Measurements from ENCODE around the gene DNM1L. TPM values are rescaled to one million over a fixed set of nuclear protein-coding genes. Genes with fewer than 3 reads are reported as not detected.

The DNM1L gene
- total RNA-seq, 2 donors from 2014 or later, result 27.2 to 35.9 TPM

- H3K4me3 ChIP-seq, result no peak overlapping the region
- ATAC-seq (no peak), DNase-seq (no peak)
- no peaks in the 10 kb centered on the region for H3K36me3 ChIP-seq (replicated peaks in 1 of 2; ENCODE audit: insufficient read depth in 1 of 2, low read depth in 2 of 2)
- H3K27ac ChIP-seq, result no peak overlapping the region
- no peaks in the 10 kb centered on the region for H3K27me3 ChIP-seq
- no peaks in the 10 kb centered on the region for H3K4me1 ChIP-seq
- TF ChIP-seq POLR2A (IDR thresholded peaks at IDR 0.05), result no peak
- TF ChIP-seq, protein P1, sequence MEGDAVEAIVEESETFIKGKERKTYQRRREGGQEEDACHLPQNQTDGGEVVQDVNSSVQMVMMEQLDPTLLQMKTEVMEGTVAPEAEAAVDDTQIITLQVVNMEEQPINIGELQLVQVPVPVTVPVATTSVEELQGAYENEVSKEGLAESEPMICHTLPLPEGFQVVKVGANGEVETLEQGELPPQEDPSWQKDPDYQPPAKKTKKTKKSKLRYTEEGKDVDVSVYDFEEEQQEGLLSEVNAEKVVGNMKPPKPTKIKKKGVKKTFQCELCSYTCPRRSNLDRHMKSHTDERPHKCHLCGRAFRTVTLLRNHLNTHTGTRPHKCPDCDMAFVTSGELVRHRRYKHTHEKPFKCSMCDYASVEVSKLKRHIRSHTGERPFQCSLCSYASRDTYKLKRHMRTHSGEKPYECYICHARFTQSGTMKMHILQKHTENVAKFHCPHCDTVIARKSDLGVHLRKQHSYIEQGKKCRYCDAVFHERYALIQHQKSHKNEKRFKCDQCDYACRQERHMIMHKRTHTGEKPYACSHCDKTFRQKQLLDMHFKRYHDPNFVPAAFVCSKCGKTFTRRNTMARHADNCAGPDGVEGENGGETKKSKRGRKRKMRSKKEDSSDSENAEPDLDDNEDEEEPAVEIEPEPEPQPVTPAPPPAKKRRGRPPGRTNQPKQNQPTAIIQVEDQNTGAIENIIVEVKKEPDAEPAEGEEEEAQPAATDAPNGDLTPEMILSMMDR (IDR thresholded peaks at IDR 0.05), result no peak
- no peaks in the 10 kb centered on the region for H3K9me3 ChIP-seq
- intact Hi-C loops (cut with DNase I), result no loop called here
Measured at GRCh38 chr12:32688786-32689185, 9.7 kb downstream of the DNM1L start.

- intact Hi-C loops (cut with DNase I), result no loop called here
- no peak for DNase-seq
- Histone ChIP-seq H3K9me3 (no peaks in the 10 kb centered on the region), H3K27me3 (no peaks in the 10 kb centered on the region), H3K27ac (no peak overlapping the region), H3K36me3 (replicated peaks in 1 of 2; ENCODE audit: insufficient read depth in 1 of 2, low read depth in 2 of 2) (no peaks in the 10 kb centered on the region), H3K4me3 (no peak overlapping the region), H3K4me1 (no peaks in the 10 kb centered on the region)
- 79 to 100% methylated on average over 8 of the region's 8 CpGs for WGBS, 2 donors
- TF ChIP-seq, protein P1 (IDR thresholded peaks at IDR 0.05), result no peak
- no peak for TF ChIP-seq POLR2A (IDR thresholded peaks at IDR 0.05)
- no peak for ATAC-seq
Measured at GRCh38 chr12:32690927-32691326, 11.8 kb downstream of the DNM1L start.

DNA sequence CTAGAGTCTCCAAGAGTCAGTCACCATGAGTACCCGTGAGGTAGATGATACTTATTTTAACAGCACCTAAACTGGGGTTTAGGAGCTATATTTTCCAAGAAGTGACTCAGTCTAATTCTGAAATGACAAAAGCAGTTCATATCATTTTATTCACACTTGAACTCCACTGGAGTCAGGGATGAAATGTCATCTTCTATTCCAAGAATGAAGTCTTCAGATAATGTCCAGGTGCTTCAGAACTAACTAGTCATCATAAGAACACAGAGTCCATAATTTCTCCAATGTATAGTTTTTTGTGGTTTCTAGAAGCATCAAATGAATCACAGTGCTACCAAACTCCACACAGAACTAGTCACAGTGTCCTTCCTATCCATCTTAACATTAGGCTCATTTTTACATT lies 13.3 kb downstream of the DNM1L start:
- no peaks in the 10 kb centered on the region for H3K4me1 ChIP-seq
- DNase-seq (no peak), ATAC-seq (no peak)
- WGBS, 2 donors, result 90 to 96% methylated on average over 1 of the region's 1 CpG
- H3K36me3 ChIP-seq (replicated peaks in 1 of 2; ENCODE audit: insufficient read depth in 1 of 2, low read depth in 2 of 2), result no peaks in the 10 kb centered on the region
- intact Hi-C loops (cut with DNase I), result no loop called here
- no peak for TF ChIP-seq POLR2A (IDR thresholded peaks at IDR 0.05)
- TF ChIP-seq, protein P1 (IDR thresholded peaks at IDR 0.05), result no peak
- no peaks in the 10 kb centered on the region for H3K9me3 ChIP-seq
- no peak overlapping the region for H3K27ac ChIP-seq
- no peak overlapping the region for H3K4me3 ChIP-seq
- no peaks in the 10 kb centered on the region for H3K27me3 ChIP-seq

DNA sequence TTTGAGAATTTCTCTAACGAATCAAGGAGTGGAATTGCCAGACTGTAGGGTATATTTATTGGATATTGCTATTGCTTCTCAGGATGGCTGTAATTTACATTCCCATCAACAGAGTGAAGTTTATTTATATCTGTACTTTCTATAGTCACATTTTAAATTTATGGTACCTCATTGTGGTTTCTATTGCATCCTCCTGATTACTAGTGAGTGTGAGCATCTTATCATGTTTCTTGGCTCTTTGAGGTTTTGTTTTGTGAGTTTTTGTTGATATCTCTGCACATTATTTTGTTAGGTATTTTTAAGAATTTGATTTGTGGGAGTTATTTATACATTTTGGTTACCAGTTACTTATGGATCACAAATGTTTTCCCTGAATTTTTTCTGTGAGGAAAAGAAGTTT lies 13.9 kb downstream of the DNM1L start:
- H3K27ac ChIP-seq, result no peak overlapping the region
- intact Hi-C loops (cut with DNase I), result no loop called here
- TF ChIP-seq POLR2A (IDR thresholded peaks at IDR 0.05), result no peak
- TF ChIP-seq, protein P1 (IDR thresholded peaks at IDR 0.05), result no peak
- no peaks in the 10 kb centered on the region for H3K27me3 ChIP-seq
- ATAC-seq, result no peak
- no peaks in the 10 kb centered on the region for H3K36me3 ChIP-seq (replicated peaks in 1 of 2; ENCODE audit: insufficient read depth in 1 of 2, low read depth in 2 of 2)
- H3K9me3 ChIP-seq, result no peaks in the 10 kb centered on the region
- WGBS, 2 donors, result 90 to 100% methylated on average over 1 of the region's 1 CpG
- no peaks in the 10 kb centered on the region for H3K4me1 ChIP-seq
- no peak overlapping the region for H3K4me3 ChIP-seq
- DNase-seq, result no peak

DNA sequence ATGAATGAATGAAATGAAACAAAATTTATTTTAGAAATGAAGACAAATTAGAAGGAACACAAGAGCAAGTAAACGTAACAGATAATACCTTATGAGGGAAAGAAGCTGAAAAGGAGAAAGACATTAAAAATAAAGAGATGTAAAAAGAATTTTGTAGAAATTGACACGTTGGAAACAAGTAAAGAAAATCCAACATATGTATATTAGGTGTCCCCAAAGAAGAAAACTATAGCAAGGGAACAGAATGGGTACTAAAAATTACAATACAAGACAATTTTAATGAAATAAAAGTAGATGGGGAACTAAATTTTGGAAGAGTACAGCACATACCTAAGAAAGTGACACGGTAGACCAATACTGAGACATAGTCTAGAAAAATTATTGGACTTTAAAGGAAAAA lies 16.7 kb downstream of the DNM1L start:
- intact Hi-C loops (cut with DNase I), result no loop called here

More for the DNA sequence above, 16.7 kb downstream of the DNM1L start:
- Histone ChIP-seq H3K27ac (no peak overlapping the region), H3K27me3 (no peaks in the 10 kb centered on the region), H3K9me3 (no peaks in the 10 kb centered on the region), H3K4me3 (no peak overlapping the region), H3K36me3 (replicated peaks in 1 of 2; ENCODE audit: insufficient read depth in 1 of 2, low read depth in 2 of 2) (no peaks in the 10 kb centered on the region), H3K4me1 (no peaks in the 10 kb centered on the region)
- WGBS, 2 donors, result 95 to 96% methylated on average over 3 of the region's 3 CpGs
- no peak for ATAC-seq
- DNase-seq, result no peak
- TF ChIP-seq POLR2A (IDR thresholded peaks at IDR 0.05), result no peak
- TF ChIP-seq, protein P1 (IDR thresholded peaks at IDR 0.05), result no peak

Data from body of pancreas (tissue), 4 donors.